CD14-positive monocyte (primary cell): ENCODE data around the gene RSPH3. TPM values are rescaled to one million over a fixed set of nuclear protein-coding genes. Genes with fewer than 3 reads are reported as not detected.
A peak's percentile ranks its signal among the peaks of the same experiment; 100 is the strongest.

Experiments
- DNase-seq, 3 donors: peaks; one replicate each; pipeline ENCODE4 v3.0.0-alpha.2; 2011 to 2022
- H2AFZ ChIP-seq: 2 replicates; pipeline ENCODE4 v1.6.0; 2012; ENCODE audit warnings: mild to moderate bottlenecking, low read depth, low read length, inconsistent platforms; ENCODE audit not compliant: insufficient read depth, poor library complexity, severe bottlenecking
- H3K27ac ChIP-seq, 2 donors: 1 replicate in 1 of 2; 2 replicates in 1 of 2; pipeline ENCODE4 v1.5.1; 2012 to 2013; ENCODE audit warnings: low read length in 2 of 2, control low read depth in 1 of 2, inconsistent platforms in 1 of 2, low read depth in 1 of 2, mild to moderate bottlenecking in 1 of 2
- H3K27me3 ChIP-seq, 2 donors: one replicate each; pipeline versions ENCODE4 v1.6.0 to v1.6.1; 2011 to 2013; ENCODE audit warnings: low read length in 2 of 2; ENCODE audit not compliant: control insufficient read depth in 2 of 2, insufficient read depth in 2 of 2
- H3K36me3 ChIP-seq, 2 donors: replicated peaks in 1 of 2; 1 replicate in 1 of 2; 2 replicates in 1 of 2; pipeline versions ENCODE4 v1.5.1 to v1.6.1; 2012 to 2013; ENCODE audit warnings: low read length in 2 of 2, control low read depth in 1 of 2, inconsistent platforms in 1 of 2, mild to moderate bottlenecking in 1 of 2; ENCODE audit not compliant: insufficient read depth in 2 of 2, control insufficient read depth in 1 of 2
- H3K4me1 ChIP-seq, 2 donors: 1 replicate in 1 of 2; 2 replicates in 1 of 2; pipeline versions ENCODE4 v1.5.1 to v1.6.1; 2012 to 2013; ENCODE audit warnings: low read length in 2 of 2, control low read depth in 1 of 2, inconsistent platforms in 1 of 2, mild to moderate bottlenecking in 1 of 2, moderate library complexity in 1 of 2; ENCODE audit not compliant: insufficient read depth in 2 of 2, control insufficient read depth in 1 of 2
- H3K4me2 ChIP-seq: replicated peaks from 2 replicates; pipeline ENCODE3; 2012; ENCODE audit warnings: low read length, moderate library complexity, mild to moderate bottlenecking; ENCODE audit not compliant: poor library complexity, severe bottlenecking; ENCODE audit errors: extremely low read depth
- H3K4me3 ChIP-seq, 3 experiments: fragments of 200-600 bp in 1 of 3; sonication (generic) in 1 of 3; replicated peaks in 1 of 3; 1 replicate in 2 of 3; 2 replicates in 1 of 3; pipeline ENCODE4 v1.5.1; 2011 to 2013; ENCODE audit warnings: low read length in 3 of 3, mild to moderate bottlenecking in 3 of 3, control low read depth in 2 of 3, low read depth in 2 of 3, inconsistent platforms in 1 of 3, moderate library complexity in 1 of 3
- H3K79me2 ChIP-seq: 2 replicates; pipeline ENCODE4 v1.6.0; 2012; ENCODE audit warnings: mild to moderate bottlenecking, control low read depth, inconsistent platforms, low read length, moderate library complexity; ENCODE audit not compliant: insufficient read depth
- H3K9ac ChIP-seq: 2 replicates; pipeline ENCODE4 v1.6.0; 2017; ENCODE audit warnings: low read length, mild to moderate bottlenecking; ENCODE audit not compliant: insufficient read depth, poor library complexity, severe bottlenecking
- H3K9me3 ChIP-seq, 2 donors: replicated peaks in 1 of 2; 1 replicate in 1 of 2; 2 replicates in 1 of 2; pipeline versions ENCODE4 v1.5.1 to v1.6.1; 2012 to 2013; ENCODE audit warnings: low read length in 2 of 2, control low read depth in 1 of 2; ENCODE audit not compliant: control insufficient read depth in 1 of 2, insufficient read depth in 1 of 2
- H4K20me1 ChIP-seq: 2 replicates; pipeline ENCODE4 v1.6.0; 2012; ENCODE audit warnings: mild to moderate bottlenecking, low read length, control low read depth, moderate library complexity; ENCODE audit not compliant: insufficient read depth
- H3K27ac Mint-ChIP-seq, 7 donors: one replicate each; pipeline ENCODE4 v1.8.0; 2020; ENCODE audit warnings: mild to moderate bottlenecking in 7 of 7, mixed read lengths in 7 of 7, moderate library complexity in 6 of 7, inconsistent platforms in 2 of 7
- H3K27me3 Mint-ChIP-seq, 3 donors: one replicate each; pipeline ENCODE4 v1.8.0; 2021 to 2022; ENCODE audit warnings: low read depth in 3 of 3, mild to moderate bottlenecking in 3 of 3, mixed read lengths in 3 of 3, moderate library complexity in 3 of 3, inconsistent platforms in 1 of 3
- H3K36me3 Mint-ChIP-seq, 2 donors: one replicate each; pipeline ENCODE4 v1.8.0; 2020; ENCODE audit warnings: mixed read lengths in 2 of 2, inconsistent platforms in 1 of 2, mild to moderate bottlenecking in 1 of 2
- H3K4me1 Mint-ChIP-seq: one replicate; pipeline ENCODE4 v1.8.0; 2020; ENCODE audit warnings: mild to moderate bottlenecking, mixed read lengths
- H3K4me3 Mint-ChIP-seq, 2 donors: one replicate each; pipeline ENCODE4 v1.8.0; 2020; ENCODE audit warnings: mild to moderate bottlenecking in 2 of 2, mixed read lengths in 2 of 2, moderate library complexity in 1 of 2
- H3K9me3 Mint-ChIP-seq, 7 donors: one replicate each; pipeline ENCODE4 v1.8.0; 2020 to 2022; ENCODE audit warnings: mixed read lengths in 7 of 7, mild to moderate bottlenecking in 6 of 7, moderate library complexity in 6 of 7, inconsistent platforms in 2 of 7
- WGBS: methylation state at CpG from one replicate; pipeline ENCODE4 v1.1.5; 2013; ENCODE audit warnings: missing lambda C conversion rate; ENCODE audit not compliant: insufficient coverage; 5-methylcytosine and 5-hydroxymethylcytosine counted together
- intact Hi-C, 2 donors: fragments of 100-400 bp; cut with micrococcal nuclease; formaldehyde crosslinking; loops; one replicate each; pipeline versions ENCODE4 v1.15.0 to v1.15.1; 2023
- polyA plus RNA-seq, 3 donors: library from polyadenylated mRNA; depleted of rRNA in 1 of 3; unstranded in 2 of 3; stranded (reverse) in 1 of 3; fragments of 300-500 nt in 2 of 3; fragments of >200 nt in 1 of 3; fragmentation: Illumina TruSeq in 2 of 3; gene quantifications; 1 replicate in 2 of 3; 2 replicates in 1 of 3; pipeline ENCODE4 v1.2.3, GENCODE V29; 2012 to 2021
- TF ChIP-seq, protein P1 (sequence below): fragments of 200-600 bp; IDR thresholded peaks from one replicate; pipeline ENCODE4 v1.8.0; 2022; ENCODE audit warnings: antibody characterized with exemption, mild to moderate bottlenecking

The RSPH3 gene
- polyA plus RNA-seq, 3 donors = 2.8 to 9.6 (median 4.6) TPM

- WGBS = no CpG with 5 or more reads among the region's 4 CpGs
- H3K27ac ChIP-seq = no peak overlapping the region
- peaks cover 7 to 43% of the 10 kb centered on the region in 2 donors for H3K36me3 ChIP-seq
- no peak overlapping the region for H3K4me2 ChIP-seq
- H3K27ac Mint-ChIP-seq = no peak overlapping the region
- H3K4me3 ChIP-seq = no peak overlapping the region
- H3K36me3 Mint-ChIP-seq = peaks cover 37 to 53% of the 10 kb centered on the region in 2 donors
- H3K27me3 Mint-ChIP-seq = no peaks in the 10 kb centered on the region
- peaks cover 9 to 22% (median 14%) of the 10 kb centered on the region in 7 donors for H3K9me3 Mint-ChIP-seq
- no peak overlapping the region for H2AFZ ChIP-seq
- no peak overlapping the region for H3K9ac ChIP-seq
- H4K20me1 ChIP-seq = no peaks in the 10 kb centered on the region
- peaks cover 2 to 3% of the 10 kb centered on the region in 2 donors for H3K4me1 ChIP-seq
- H3K4me1 Mint-ChIP-seq = peaks cover 4% of the 10 kb centered on the region
- TF ChIP-seq, protein P1, sequence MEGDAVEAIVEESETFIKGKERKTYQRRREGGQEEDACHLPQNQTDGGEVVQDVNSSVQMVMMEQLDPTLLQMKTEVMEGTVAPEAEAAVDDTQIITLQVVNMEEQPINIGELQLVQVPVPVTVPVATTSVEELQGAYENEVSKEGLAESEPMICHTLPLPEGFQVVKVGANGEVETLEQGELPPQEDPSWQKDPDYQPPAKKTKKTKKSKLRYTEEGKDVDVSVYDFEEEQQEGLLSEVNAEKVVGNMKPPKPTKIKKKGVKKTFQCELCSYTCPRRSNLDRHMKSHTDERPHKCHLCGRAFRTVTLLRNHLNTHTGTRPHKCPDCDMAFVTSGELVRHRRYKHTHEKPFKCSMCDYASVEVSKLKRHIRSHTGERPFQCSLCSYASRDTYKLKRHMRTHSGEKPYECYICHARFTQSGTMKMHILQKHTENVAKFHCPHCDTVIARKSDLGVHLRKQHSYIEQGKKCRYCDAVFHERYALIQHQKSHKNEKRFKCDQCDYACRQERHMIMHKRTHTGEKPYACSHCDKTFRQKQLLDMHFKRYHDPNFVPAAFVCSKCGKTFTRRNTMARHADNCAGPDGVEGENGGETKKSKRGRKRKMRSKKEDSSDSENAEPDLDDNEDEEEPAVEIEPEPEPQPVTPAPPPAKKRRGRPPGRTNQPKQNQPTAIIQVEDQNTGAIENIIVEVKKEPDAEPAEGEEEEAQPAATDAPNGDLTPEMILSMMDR = peak; percentile 79
- DNase-seq = peak; percentile 29 to 61 (median 42)
- intact Hi-C loops = loop anchor here (1.0 to 5.0 kb wide), 3 partner anchors 175 to 270 kb away; no protein-coding TSS in a partner anchor
- H3K9me3 ChIP-seq = peaks cover 10 to 14% of the 10 kb centered on the region in 2 donors
- no peak overlapping the region for H3K4me3 Mint-ChIP-seq
- H3K27me3 ChIP-seq = no peaks in the 10 kb centered on the region
- no peaks in the 10 kb centered on the region for H3K79me2 ChIP-seq
Observed at GRCh38 chr6:158972241-158973233, 27.5 kb downstream of the RSPH3 start.

- WGBS = 100% methylated on average over 2 of the region's 6 CpGs
- no peaks in the 10 kb centered on the region for H3K27me3 ChIP-seq
- no peaks in the 10 kb centered on the region for H3K4me1 ChIP-seq
- DNase-seq = no peak
- H3K27me3 Mint-ChIP-seq = no peaks in the 10 kb centered on the region
- H3K4me2 ChIP-seq = no peak overlapping the region
- no peak overlapping the region for H2AFZ ChIP-seq
- no peaks in the 10 kb centered on the region for H3K79me2 ChIP-seq
- H4K20me1 ChIP-seq = no peaks in the 10 kb centered on the region
- H3K9ac ChIP-seq = no peak overlapping the region
- no peak overlapping the region for H3K4me3 Mint-ChIP-seq
- H3K36me3 ChIP-seq = peaks cover 4 to 30% of the 10 kb centered on the region in 2 donors
- no peak overlapping the region for H3K4me3 ChIP-seq
- intact Hi-C loops = loop anchor here (5.0 kb wide), 2 partner anchors 173 to 268 kb away; no protein-coding TSS in a partner anchor
- no peaks in the 10 kb centered on the region for H3K4me1 Mint-ChIP-seq
- H3K36me3 Mint-ChIP-seq = peaks cover 31 to 44% of the 10 kb centered on the region in 2 donors
- no peak overlapping the region for H3K27ac ChIP-seq
- H3K9me3 Mint-ChIP-seq = peaks cover 10 to 23% (median 21%) of the 10 kb centered on the region in 7 donors
- TF ChIP-seq, protein P1 = no peak
- H3K9me3 ChIP-seq = peaks cover 10 to 14% of the 10 kb centered on the region in 2 donors
- no peak overlapping the region for H3K27ac Mint-ChIP-seq
Observed at GRCh38 chr6:158970640-158971275, 29.2 kb downstream of the RSPH3 start.
